Activated CD4-positive, alpha-beta T cell treated with anti-CD3 and anti-CD28 coated beads for 48 hours (primary cell): ENCODE data around the gene SPTY2D1.
A peak's percentile ranks its signal among the peaks of the same experiment; 100 is the strongest.
"Not testable (repeated sequence)": the region's sequence is repeated elsewhere in the genome, so short reads cannot be mapped to it uniquely, and the experiment has no call there.

ENCODE experiments used
- DNase-seq: peaks from one replicate; pipeline ENCODE4 v3.0.0-alpha.2; 2020

SPTY2D1 gene, protein sequence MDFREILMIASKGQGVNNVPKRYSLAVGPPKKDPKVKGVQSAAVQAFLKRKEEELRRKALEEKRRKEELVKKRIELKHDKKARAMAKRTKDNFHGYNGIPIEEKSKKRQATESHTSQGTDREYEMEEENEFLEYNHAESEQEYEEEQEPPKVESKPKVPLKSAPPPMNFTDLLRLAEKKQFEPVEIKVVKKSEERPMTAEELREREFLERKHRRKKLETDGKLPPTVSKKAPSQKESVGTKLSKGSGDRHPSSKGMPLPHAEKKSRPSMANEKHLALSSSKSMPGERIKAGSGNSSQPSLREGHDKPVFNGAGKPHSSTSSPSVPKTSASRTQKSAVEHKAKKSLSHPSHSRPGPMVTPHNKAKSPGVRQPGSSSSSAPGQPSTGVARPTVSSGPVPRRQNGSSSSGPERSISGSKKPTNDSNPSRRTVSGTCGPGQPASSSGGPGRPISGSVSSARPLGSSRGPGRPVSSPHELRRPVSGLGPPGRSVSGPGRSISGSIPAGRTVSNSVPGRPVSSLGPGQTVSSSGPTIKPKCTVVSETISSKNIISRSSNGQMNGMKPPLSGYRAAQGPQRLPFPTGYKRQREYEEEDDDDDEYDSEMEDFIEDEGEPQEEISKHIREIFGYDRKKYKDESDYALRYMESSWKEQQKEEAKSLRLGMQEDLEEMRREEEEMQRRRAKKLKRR

DNA sequence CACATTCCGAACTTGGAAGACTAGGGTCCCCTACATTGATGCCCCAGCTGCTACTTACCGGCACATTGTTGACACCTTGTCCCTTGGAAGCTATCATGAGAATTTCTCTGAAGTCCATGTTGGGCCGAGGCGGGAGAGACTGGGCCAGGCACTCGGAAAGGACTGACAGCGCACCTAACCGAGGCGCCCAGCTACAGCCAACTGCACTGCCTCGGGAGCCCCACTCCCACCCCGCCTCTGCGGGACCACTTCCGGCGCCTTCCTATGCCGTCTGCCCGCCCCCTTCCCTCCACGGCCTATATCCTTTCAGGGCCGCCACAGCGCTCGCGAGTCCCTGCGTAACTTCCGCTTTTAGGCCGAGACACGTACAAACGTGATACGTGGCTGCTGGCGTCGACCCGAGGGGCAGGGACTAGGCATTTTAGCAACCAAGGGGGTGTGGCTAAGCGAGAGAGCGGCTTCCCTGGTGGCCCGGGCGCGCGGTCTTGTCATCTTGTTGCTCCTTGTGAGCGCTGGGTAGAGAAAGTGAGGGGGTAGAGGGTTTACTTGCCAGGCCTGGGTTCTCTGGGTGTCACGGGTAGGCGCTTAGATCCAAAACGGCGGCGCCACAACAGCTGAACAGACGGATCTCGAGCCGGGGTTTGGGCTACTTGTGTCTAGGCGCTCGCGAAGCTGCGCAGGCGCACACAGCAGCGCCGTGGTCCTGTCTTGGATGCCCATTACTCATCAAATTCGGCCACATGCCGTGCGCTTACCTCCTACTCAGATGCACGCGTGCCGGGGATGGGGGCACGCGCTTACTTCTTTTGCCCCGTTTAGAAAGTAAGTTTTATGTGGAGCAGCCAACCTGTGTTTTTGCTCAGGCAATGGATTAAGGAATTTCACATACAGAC, at the start of gene SPTY2D1:
Gene SPTY2D1, minus strand, starts transcription at position 203 of the 893 bp plus-strand sequence. Its CDS starts 85 bp downstream, at position 118.
- peak; percentile 98 for DNase-seq

DNA sequence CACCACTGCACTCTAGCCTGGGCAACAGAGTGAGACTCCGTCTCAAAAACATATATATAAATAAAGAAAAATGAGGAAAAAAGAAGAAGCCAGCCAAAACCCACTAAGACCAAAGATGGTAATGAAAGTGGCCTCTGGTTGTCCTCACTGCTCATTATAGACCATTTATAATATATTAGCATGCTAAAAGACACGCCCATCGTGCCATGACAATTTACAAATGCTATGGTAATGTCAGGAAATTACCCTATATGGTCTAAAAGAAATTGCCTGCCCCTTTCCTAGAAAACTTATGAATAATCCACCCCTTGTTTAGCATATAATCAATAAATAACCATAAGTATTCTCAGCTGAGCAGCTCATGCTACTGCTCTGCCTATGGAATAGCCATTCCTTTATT, 48.3 kb upstream of the SPTY2D1 start:
- DNase-seq, result no peak

DNA sequence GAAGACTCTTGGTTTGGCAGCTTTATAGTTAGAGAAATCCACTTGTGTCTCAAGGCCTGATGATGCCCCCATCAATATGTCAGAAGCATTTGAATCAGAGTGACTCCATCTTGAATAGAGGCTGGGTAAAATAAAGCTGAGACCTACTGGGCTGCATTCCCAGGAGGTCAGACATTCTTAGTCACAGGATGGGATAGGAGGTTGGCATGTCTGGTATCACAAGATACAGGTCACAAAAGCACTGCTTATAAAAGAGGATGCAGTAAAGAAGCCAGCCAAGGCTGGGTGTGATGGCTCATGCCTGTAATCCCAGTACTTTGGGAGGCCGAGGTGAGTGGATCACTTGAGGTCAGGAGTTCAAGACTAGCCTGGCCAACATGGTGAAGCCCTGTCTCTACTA, 47.8 kb upstream of the SPTY2D1 start:
- not testable (repeated sequence) for DNase-seq

DNA sequence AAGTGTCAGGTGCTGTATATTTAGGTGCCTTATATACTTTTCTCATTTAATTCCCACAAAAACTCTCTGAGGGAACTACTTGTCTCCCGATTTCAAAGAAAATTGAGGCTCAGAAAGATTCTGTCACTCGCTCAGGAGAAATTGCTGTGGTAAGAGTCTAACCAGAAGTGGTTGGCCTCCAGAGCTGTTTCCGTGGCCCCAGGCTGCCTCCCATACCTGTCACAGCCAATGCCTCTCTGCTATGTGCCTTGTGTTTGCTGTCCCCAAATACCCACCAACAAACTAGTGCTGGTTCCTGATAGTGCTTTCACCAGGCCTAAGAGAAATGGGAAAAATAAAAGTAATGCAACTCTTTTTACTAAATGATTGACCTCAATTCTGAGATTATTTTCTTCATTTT, 43.4 kb upstream of the SPTY2D1 start:
- DNase-seq, result no peak

DNA sequence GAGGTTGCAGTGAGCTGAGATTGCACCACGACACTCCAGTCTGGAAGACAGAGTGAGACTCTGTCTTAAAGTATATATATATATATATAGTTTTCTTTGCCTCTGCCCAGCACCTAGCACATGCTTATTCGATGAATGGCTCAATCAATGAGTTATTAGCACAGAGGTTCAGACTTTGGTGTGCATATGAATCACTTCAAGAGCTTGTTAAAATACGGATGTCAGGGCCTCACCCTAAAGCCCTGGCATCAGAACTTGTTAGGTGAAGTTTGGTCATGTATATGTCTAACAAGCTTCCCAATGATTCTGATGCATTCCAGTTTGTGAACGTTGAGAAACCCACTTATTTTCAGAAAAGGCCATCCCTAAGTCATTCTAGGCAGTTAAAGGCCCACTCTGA, 42.7 kb upstream of the SPTY2D1 start:
- DNase-seq, result no peak

DNA sequence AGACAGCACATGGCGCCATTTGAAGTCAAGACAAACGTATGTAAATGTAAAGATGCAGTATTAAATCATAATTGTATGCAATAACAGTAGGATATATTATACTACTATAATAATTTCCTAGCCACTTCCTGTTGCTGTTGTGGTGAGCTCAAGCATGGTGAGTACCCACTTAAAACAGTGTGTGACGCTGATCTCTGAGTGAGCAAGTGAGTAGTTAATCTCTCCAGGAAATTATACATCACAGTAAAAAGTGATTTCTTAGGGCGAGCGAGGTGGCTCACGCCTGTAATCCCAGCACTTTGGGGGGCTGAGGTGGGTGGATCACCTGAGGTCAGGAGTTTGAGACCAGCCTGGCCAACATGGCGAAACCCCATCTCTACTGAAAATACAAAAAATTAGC, 38.1 kb upstream of the SPTY2D1 start:
- peak; percentile 43 for DNase-seq

DNA sequence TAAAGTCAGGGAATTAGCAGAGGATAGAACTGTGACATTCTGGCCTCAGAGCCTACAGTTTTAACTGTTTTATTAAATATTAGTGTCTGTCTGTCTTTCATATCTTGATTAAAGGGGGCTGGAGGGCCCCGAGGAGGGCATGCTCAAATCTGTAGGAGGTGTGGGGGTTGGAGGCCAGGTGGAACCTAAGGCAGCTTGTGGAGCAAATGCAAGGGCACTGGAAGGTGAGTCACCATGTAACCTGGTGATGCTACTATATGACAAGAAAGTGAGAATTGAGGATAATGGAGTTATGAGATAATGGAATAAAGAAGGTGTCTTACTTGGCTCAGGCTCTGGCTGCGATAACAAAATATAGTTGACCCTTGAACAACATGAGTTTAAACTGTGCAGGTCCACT, 37.1 kb upstream of the SPTY2D1 start:
- DNase-seq, result peak; percentile 32

DNA sequence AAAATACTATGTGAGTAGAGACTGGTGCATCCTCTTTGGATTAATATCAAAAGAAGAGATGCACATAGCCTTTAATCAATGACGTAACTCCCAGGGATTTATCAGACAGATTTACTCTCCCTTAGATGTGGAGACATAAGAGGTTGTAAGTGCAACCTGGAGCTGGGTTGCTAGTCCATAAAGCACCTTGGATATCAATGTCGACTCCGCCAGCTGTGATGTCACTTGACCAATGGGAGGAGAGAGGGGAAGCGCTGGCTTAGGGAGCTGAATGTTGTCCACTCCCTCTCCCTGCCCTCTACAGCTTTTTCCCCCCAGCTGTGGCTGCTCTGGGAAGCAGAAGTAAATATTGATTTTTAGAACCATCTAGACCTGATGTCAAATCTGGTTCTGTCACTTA, 35.6 kb upstream of the SPTY2D1 start:
- no peak for DNase-seq

DNA sequence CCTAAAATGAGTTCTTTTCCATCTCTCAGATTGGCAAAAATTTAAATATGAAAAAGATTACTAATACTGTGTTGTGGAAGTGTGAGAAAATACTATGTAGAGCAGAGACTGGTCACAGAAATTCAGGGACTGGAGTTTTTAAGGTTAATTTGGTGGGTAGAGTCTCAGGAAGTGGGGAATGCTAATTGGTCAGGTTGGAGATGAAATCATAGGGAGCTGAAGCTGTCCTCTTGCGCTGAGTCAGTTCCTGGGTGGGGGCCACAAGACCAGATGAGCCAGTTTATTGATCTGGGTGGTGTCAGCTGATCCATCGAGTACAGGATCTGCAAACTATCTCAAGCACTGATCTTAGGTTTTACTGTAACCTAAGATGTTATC, 35.1 kb upstream of the SPTY2D1 start:
- peak; percentile 25 for DNase-seq

DNA sequence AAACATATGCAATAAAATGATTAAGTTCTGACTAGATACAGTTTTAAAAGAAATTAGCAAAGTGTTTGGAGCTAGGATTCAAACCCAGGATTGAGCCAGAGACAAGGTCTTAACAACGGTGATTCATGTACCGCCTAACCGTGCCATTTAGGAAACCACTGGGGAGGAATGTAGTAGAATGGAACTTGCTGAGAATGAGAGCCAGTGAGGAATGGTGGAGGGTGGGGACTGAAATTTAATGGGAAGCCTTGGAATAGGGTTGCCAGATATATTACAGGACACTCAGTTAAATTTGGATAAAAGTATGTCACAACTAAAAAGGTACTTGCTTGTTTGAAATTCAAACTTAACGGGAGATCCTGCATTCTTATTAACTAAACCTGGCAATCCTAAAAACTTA, 34.0 kb upstream of the SPTY2D1 start:
- no peak for DNase-seq

DNA sequence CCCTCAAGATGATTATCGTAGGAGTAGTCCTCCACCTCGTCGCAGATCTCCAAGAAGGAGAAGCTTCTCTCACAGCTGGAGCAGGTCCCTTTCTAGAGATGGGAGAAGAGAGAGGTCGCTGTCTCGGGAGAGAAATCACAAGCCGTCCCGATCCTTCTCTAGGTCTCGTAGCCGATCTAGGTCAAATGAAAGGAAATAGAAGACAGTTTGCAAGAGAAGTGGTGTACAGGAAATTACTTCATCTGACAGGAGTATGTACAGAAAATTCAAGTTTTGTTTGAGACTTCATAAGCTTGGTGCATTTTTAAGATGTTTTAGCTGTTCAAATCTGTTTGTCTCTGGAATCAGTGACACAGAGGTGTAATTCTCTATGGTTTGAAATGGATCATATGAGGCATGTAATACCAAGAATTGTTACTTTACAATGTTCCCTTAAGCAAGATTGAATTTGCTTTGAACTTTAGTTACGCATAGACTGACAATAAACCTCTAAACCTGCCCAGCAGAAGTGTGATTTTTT, 31.3 kb upstream of the SPTY2D1 start:
- not testable (repeated sequence) for DNase-seq

DNA sequence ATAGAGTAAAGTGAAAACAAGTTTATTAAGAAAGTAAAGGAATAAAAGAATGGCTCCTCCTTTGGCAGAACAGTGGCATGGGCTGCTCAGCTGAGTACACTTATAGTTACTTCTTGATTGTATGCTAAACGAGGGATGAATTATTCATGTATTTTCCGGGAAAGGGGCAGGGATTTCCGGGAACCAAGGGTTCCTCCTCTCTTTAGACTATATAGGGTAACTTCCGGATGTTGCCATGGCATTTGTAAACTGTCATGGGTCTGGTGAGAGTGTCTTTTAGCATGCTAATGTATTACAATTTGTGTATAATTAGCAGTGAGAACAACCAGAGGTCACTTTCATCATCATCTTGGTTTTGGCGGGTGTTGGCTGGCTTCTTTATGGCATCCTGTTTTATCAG, 23.5 kb upstream of the SPTY2D1 start:
- DNase-seq, result no peak

DNA sequence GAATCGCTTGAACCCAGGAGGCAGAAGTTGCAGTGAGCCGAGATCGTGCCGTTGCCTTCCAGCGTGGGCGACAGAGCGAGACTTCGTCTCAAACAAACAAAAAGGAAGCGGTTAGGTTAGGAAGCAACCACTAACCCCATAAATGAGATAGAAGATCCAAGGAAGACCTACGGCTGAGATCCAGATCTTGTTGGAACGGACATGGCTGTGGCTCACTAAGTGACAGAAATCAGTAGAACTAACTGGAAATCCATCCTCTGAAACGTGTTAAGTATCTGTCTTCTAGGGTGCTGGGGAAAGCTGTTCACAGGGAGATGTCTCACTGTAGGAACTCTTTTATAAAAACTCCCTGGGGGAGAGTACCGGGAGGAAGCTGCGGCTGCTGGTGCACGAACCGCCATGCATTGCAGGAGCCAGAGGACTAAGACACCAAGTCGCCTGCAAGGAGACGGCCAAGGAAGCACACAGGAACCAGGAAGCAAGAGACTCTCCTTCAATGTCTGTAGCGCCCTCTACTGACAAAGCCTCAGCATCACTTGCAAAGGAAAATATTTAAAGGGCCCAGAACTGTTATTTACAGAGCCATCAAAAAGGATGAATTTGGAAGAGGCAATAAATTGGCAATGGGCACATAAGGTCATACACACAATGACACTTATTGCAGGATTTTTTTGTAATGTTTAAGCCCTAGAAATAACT, 16.9 kb upstream of the SPTY2D1 start:
- DNase-seq, result peak; percentile 60

DNA sequence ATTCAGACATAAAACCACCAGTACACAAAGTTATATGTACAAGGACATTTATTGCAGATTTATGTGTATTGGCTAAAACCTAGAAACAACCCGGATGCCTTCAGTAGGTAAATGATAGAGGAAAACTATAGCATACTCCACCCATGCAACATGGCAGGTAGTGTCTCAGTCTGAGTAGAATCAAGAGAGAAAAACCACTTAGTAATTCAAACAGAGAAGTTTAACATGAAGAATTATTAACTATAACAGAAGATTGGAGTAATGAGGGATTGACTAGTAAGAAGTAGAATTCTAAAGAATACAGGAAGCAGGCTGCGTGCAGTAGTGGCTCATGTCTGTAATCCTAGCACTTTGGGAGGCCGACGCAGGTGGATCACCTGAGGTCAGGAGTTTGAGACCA, 16.2 kb upstream of the SPTY2D1 start:
- no peak for DNase-seq

DNA sequence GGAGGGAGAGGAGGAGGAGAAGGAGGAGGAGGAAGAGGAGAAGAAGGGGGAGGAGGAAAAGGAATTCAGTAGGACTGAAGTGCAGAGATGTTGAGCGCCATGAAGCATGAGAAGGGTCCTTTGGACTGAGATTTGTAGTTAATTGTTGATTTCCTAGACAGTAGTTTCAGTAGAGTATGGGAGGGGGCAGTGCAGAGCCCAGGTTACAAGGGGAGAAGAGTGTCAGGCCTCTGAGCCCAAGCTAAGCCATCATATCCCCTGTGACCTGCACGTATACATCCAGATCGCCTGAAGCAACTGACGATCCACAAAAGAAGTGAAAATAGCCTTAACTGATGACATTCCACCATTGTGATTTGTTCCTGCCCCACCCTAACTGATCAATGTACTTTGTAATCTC, 8.9 kb upstream of the SPTY2D1 start:
- not testable (repeated sequence) for DNase-seq

DNA sequence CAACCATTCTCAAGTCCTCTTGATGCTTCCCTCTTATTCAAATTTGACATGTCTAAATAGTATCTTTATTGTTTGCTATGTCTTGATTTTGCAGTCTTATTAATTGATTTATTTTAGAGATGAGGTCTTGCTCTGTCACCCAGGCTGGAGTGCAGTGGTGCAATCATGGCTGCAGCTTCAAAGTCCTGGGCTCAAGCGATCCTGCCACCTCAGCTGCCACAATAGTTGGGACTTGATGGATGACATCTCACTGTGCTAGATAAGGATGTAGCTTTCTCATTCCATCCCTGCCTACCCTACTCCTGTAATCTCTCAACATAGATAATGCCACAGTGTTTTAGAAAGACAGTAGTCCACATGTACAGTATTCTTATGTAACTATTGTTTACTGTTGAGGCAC, 7.5 kb upstream of the SPTY2D1 start:
- no peak for DNase-seq

DNA sequence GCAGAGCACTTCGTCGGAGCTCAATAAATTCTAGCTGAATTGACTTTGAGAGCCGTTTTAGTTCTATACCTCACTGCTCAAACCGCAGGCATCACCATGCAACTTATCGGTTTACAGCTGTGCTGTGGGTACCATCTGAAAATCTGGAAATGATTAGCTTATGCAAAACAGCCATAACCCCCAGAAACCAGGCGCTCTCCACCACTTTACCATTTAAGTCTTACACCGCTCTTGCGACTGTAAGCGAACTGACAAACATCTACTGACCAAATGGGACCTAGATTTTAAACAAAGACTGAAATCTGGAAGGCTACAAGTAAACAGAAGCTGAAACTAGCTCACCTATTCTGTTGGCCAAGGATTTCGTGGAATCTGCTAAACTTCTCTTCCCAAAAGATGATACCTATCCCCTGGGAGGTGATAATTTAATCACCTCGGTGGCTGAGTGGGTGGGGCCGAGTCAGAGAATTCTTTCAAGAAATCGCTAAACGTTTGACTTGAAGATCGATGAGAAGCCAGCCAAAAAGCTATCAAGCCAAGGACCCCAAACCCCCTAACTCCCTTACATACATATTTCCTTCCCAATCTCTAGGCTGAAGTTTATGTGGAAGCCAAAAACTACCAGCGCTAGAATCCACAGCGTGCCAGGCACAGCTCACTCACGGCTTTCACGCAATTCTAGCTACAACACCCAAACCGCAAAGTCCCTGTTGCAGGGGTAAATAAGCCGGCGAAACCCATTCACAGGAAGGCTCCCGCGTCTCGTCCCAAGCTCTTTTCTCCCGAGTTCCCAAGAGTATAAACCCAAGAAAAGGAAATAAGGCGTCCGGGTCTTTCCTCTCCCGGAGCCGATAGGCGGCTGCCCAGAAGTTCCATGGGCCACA, 644 bp downstream of the SPTY2D1 start:
- peak; percentile 42 for DNase-seq

DNA sequence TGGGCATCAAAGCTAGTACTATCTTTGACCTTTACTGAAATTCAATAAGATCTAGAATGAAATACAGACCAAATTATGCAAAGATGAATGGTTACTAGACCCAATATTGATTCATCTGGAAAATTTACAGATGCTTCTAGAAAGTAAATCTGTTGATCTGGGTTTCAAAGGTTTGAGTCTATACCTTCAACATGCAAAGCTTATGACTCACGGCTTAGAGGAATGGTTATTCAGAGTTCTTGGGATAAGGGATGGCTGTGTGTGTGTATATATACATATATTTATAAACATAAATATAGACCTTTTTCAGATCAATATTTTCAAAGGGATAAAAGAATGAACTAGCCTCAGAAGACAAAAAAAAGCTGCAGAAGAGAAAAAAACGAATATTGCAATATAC, 1.3 kb downstream of the SPTY2D1 start:
- no peak for DNase-seq

DNA sequence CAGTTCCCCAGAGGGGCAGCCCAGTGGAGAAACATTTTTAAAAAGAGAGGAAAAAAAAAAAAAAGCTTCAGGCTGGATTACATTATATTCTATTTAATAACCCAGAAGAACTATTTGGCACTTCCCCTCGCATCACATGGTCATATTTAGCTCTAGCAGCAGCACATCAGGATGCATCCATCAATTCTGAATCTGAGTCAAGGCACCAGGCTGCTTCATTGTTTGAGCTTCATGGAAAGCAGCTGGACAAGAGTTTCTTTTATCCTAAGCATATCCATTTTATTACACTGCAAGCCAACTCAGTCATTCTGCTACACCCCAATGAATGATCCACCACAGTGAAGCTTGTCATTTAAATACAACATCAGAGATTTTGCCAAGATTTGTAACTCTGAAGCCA, 10.0 kb downstream of the SPTY2D1 start:
- no peak for DNase-seq

DNA sequence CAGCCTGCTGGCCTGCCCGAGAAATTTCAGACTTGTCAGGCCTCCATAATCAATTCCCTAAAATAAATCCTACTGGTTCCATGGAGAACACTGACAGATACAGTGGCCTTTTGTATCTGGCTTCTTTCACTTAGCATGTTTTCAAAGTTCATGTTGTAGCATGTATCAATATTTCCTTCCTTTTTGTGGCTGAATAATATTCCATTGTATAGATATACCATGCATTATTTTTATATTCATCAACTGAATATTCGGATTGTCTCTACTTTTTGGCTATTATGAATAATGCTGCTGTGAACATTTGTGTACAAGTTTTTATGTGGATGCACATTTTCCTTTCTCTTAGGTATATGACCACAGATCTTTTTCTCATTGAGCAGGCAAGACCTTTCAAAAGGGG, 10.4 kb downstream of the SPTY2D1 start:
- no peak for DNase-seq

DNA sequence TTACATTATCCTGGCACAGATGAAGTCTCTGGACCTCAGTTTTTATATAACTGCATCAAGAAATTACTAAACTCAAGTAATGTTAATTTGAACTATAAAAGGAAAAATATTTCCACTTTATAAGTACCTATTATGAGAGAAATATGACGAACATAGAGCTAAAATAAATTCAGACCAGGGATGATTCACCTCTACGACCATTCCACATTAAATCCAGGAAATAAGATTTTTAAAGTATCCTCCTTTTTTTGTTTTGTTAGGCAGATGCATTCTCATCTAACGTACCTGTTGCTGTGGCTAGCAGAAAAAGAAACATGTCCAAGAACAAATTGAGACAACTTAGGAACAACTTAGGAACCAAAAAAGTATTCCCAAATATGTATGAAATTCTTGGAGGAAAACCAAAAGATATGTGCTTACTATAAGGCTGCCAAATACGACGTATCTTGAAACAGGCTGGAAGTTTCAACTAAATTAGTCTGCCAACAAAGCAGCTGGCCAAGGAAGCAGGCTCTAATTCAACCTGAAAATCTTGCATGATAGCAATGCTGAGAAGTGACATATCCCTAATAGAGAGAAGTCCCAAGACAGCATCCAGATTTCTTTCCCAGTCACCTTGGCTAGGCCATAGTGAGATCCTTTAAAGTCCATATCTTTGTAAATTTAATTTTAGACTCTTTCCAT, 15.7 kb downstream of the SPTY2D1 start:
- DNase-seq, result no peak
